Measurements from ENCODE around the gene CLEC9A. TPM values are rescaled to one million over a fixed set of nuclear protein-coding genes. Genes with fewer than 3 reads are reported as not detected.
A peak's percentile ranks its signal among the peaks of the same experiment; 100 is the strongest.

The CLEC9A gene
- total RNA-seq, 6 experiments from 2014 or later, result not detected

DNA sequence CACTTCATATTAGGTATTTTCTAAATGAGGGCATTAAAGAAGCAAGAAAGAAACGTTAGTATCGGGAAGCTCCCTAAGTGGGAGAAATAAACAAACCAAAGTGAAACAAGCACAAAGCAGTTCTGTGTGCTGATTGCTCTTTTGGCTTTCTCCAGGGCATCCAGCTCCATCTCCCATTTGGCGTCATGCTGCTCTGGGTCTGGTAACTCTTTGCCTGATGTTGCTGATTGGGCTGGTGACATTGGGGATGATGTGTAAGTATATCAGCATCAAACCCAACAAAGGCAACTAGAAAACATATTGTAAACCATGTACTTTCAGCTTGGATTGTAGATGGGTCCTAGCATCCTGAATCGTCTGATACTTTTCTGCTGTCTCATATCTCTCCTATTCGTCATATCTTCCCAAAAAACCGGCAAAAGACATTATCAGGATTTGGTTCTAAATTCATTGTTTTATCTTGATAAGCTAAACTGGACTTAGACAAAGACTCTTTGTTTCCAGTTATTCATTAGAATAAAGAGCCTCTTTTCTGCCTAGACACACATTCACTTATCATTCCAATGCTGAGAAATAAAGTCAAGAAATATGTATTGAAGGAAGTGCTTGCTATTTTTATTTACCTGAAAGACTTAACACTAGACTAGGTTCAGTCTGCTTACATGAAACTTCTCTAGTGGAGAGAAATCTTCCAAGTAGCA lies 17.7 kb upstream of the CLEC9A start:
- Mint-ChIP-seq H3K27ac (no peak overlapping the region), H3K27me3 (ENCODE audit: insufficient read depth) (no peaks in the 10 kb centered on the region), H3K36me3 (ENCODE audit: low read depth) (no peaks in the 10 kb centered on the region), H3K9me3 (no peaks in the 10 kb centered on the region), H3K4me3 (no peak overlapping the region), H3K4me1 (ENCODE audit: low read depth) (peaks cover 63% of the 10 kb centered on the region)
- no peak for TF ChIP-seq CTCF (IDR thresholded peaks at IDR 0.05)
- no peak for DNase-seq

DNA sequence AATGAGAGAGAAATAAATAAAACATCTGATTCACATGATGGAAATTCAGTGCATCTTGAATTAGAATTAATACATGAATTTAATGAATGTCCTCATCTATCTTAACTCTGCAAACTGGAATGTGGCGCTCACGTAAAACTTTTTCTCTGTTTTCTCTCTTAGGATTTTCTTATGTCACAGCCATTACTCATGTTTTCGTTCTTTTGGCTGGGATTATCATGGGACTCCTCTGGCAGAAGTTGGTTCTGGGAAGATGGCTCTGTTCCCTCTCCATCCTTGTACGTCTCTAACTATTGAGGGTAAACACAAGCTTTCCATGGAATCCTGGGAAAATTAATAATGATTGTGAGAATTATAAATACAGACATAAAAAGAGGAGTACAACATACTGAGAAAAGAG lies 15.0 kb upstream of the CLEC9A start:
- Mint-ChIP-seq H3K4me1 (ENCODE audit: low read depth) (peaks cover 52% of the 10 kb centered on the region), H3K36me3 (ENCODE audit: low read depth) (no peaks in the 10 kb centered on the region), H3K27ac (no peak overlapping the region), H3K9me3 (no peaks in the 10 kb centered on the region), H3K27me3 (ENCODE audit: insufficient read depth) (no peaks in the 10 kb centered on the region), H3K4me3 (no peak overlapping the region)
- no peak for DNase-seq
- TF ChIP-seq CTCF (IDR thresholded peaks at IDR 0.05), result no peak

DNA sequence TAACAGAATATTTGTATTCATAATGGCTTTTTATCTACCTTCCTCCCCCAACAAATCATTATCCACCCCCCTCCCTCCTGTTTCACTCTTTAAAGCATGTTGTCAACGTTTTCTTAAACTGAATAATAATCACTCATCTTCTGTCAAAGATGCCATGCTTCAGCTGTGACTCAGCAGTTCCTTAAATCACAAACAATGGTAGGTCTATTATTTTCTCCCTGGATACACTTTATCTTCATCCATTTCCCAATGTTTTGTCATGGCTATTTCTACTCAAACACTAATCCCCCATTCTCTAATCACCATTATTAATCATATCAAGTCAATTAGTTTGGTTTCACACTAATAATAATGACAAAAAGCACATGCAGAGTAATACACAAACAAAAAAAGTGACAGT lies 13.6 kb upstream of the CLEC9A start:
- Mint-ChIP-seq H3K4me3 (no peak overlapping the region), H3K27me3 (ENCODE audit: insufficient read depth) (no peaks in the 10 kb centered on the region), H3K27ac (peak overlapping the region; percentile 67), H3K4me1 (ENCODE audit: low read depth) (peaks cover 41% of the 10 kb centered on the region), H3K9me3 (no peaks in the 10 kb centered on the region), H3K36me3 (ENCODE audit: low read depth) (no peaks in the 10 kb centered on the region)
- no peak for TF ChIP-seq CTCF (IDR thresholded peaks at IDR 0.05)
- peak; percentile 15 for DNase-seq

DNA sequence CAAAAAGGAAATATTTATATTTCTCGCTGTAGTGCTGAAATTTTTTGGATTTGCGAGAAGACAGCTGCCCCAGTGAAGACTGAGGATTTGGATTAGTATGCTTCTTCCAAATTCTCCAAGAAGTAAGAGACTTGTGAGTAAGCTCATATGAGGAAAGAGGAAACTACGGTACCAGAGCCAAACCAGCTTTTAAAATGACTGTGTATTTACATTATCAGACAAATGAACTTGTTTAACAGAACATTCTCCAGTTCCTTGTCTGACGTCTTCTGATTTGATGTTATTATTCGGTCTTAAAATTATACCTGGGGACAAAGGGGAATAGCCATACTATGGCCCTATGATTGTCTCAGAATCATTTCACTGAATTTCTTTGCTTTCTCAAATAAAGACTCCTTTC lies 12.1 kb upstream of the CLEC9A start:
- no peaks in the 10 kb centered on the region for H3K36me3 Mint-ChIP-seq (ENCODE audit: low read depth)
- TF ChIP-seq CTCF (IDR thresholded peaks at IDR 0.05), result no peak
- H3K4me1 Mint-ChIP-seq (ENCODE audit: low read depth), result peaks cover 31% of the 10 kb centered on the region
- no peaks in the 10 kb centered on the region for H3K9me3 Mint-ChIP-seq
- DNase-seq, result no peak
- no peak overlapping the region for H3K4me3 Mint-ChIP-seq
- no peaks in the 10 kb centered on the region for H3K27me3 Mint-ChIP-seq (ENCODE audit: insufficient read depth)
- no peak overlapping the region for H3K27ac Mint-ChIP-seq

- H3K27me3 Mint-ChIP-seq (ENCODE audit: insufficient read depth), result no peaks in the 10 kb centered on the region
- H3K4me1 Mint-ChIP-seq (ENCODE audit: low read depth), result peaks cover 14% of the 10 kb centered on the region
- no peak for DNase-seq
- no peaks in the 10 kb centered on the region for H3K9me3 Mint-ChIP-seq
- no peak overlapping the region for H3K4me3 Mint-ChIP-seq
- TF ChIP-seq CTCF (IDR thresholded peaks at IDR 0.05), result no peak
- H3K27ac Mint-ChIP-seq, result no peak overlapping the region
- no peaks in the 10 kb centered on the region for H3K36me3 Mint-ChIP-seq (ENCODE audit: low read depth)
Observed at GRCh38 chr12:10021342-10021741, 9.1 kb upstream of the CLEC9A start.
